Mucosa of stomach (tissue), 1 donor: Measurements from ENCODE around the gene MYO5C.

Experiments used
- H3K27me3 ChIP-seq: one replicate; pipeline ENCODE4 v1.7.0; 2013; ENCODE audit warnings: mild to moderate bottlenecking, low read length; ENCODE audit not compliant: control insufficient read depth, insufficient read depth
- H3K36me3 ChIP-seq: one replicate; pipeline ENCODE4 v1.7.0; 2013; ENCODE audit warnings: low read length; ENCODE audit not compliant: control insufficient read depth, insufficient read depth
- H3K4me1 ChIP-seq: one replicate; pipeline ENCODE4 v1.7.0; 2013; ENCODE audit warnings: mild to moderate bottlenecking, low read length; ENCODE audit not compliant: control insufficient read depth, insufficient read depth
- H3K4me3 ChIP-seq: one replicate; pipeline ENCODE4 v1.7.0; 2013; ENCODE audit warnings: low read length
- H3K9ac ChIP-seq: one replicate; pipeline ENCODE4 v1.7.0; 2013; ENCODE audit warnings: mild to moderate bottlenecking, low read length, moderate library complexity
- H3K9me3 ChIP-seq: one replicate; pipeline ENCODE4 v1.7.0; 2013; ENCODE audit warnings: mild to moderate bottlenecking, low read length, moderate library complexity; ENCODE audit not compliant: control insufficient read depth
- donor health status: Pancreatic carcinoma.

MYO5C gene

GRCh38 chr15:52186651-52187486 is 108.7 kb downstream of the MYO5C start:
- no peaks in the 10 kb centered on the region for H3K9me3 ChIP-seq
- H3K4me3 ChIP-seq, result no peak overlapping the region
- peaks cover 9% of the 10 kb centered on the region for H3K4me1 ChIP-seq
- H3K9ac ChIP-seq, result no peak overlapping the region
- no peaks in the 10 kb centered on the region for H3K36me3 ChIP-seq
- no peaks in the 10 kb centered on the region for H3K27me3 ChIP-seq

- Histone ChIP-seq H3K4me1 (peaks cover 13% of the 10 kb centered on the region), H3K9ac (no peak overlapping the region), H3K36me3 (no peaks in the 10 kb centered on the region), H3K4me3 (no peak overlapping the region), H3K27me3 (peaks cover 6% of the 10 kb centered on the region), H3K9me3 (no peaks in the 10 kb centered on the region)
Observed at GRCh38 chr15:52185151-52185561, 110.4 kb downstream of the MYO5C start.

- H3K27me3 ChIP-seq, result peaks cover 6% of the 10 kb centered on the region
- no peaks in the 10 kb centered on the region for H3K9me3 ChIP-seq
- no peak overlapping the region for H3K9ac ChIP-seq
- no peak overlapping the region for H3K4me3 ChIP-seq
- H3K36me3 ChIP-seq, result no peaks in the 10 kb centered on the region
- H3K4me1 ChIP-seq, result peaks cover 13% of the 10 kb centered on the region
Observed at GRCh38 chr15:52184721-52185120, 110.9 kb downstream of the MYO5C start.

- no peaks in the 10 kb centered on the region for H3K9me3 ChIP-seq
- peaks cover 18% of the 10 kb centered on the region for H3K4me1 ChIP-seq
- peaks cover 10% of the 10 kb centered on the region for H3K27me3 ChIP-seq
- no peak overlapping the region for H3K4me3 ChIP-seq
- H3K9ac ChIP-seq, result no peak overlapping the region
- no peaks in the 10 kb centered on the region for H3K36me3 ChIP-seq
Observed at GRCh38 chr15:52183562-52184173, 111.9 kb downstream of the MYO5C start.

- Histone ChIP-seq H3K9ac (no peak overlapping the region), H3K9me3 (no peaks in the 10 kb centered on the region), H3K27me3 (peaks cover 12% of the 10 kb centered on the region), H3K4me1 (peaks cover 19% of the 10 kb centered on the region), H3K4me3 (no peak overlapping the region), H3K36me3 (no peaks in the 10 kb centered on the region)
Observed at GRCh38 chr15:52181938-52182780, 113.4 kb downstream of the MYO5C start.

- Histone ChIP-seq H3K4me3 (no peak overlapping the region), H3K36me3 (no peaks in the 10 kb centered on the region), H3K9ac (peak overlapping the region; percentile 83), H3K27me3 (peaks cover 12% of the 10 kb centered on the region), H3K4me1 (peaks cover 19% of the 10 kb centered on the region), H3K9me3 (no peaks in the 10 kb centered on the region)
Observed at GRCh38 chr15:52180851-52181450, 114.7 kb downstream of the MYO5C start.

- Histone ChIP-seq H3K9ac (peak overlapping the region; percentile 83), H3K36me3 (no peaks in the 10 kb centered on the region), H3K9me3 (no peaks in the 10 kb centered on the region), H3K27me3 (peaks cover 12% of the 10 kb centered on the region), H3K4me3 (peak overlapping the region; percentile 58), H3K4me1 (peaks cover 19% of the 10 kb centered on the region)
Observed at GRCh38 chr15:52180196-52180835, 115.3 kb downstream of the MYO5C start.

GRCh38 chr15:52179278-52180195 is 116.1 kb downstream of the MYO5C start:
- Histone ChIP-seq H3K36me3 (no peaks in the 10 kb centered on the region), H3K9ac (peak overlapping the region; percentile 83), H3K4me1 (peaks cover 11% of the 10 kb centered on the region), H3K4me3 (peak overlapping the region; percentile 58), H3K27me3 (peaks cover 12% of the 10 kb centered on the region), H3K9me3 (no peaks in the 10 kb centered on the region)

GRCh38 chr15:52178765-52179164 is 116.8 kb downstream of the MYO5C start:
- Histone ChIP-seq H3K9ac (peak overlapping the region; percentile 83), H3K27me3 (peaks cover 12% of the 10 kb centered on the region), H3K4me1 (peaks cover 10% of the 10 kb centered on the region), H3K4me3 (peak overlapping the region; percentile 17), H3K36me3 (no peaks in the 10 kb centered on the region), H3K9me3 (no peaks in the 10 kb centered on the region)

- H3K27me3 ChIP-seq, result no peaks in the 10 kb centered on the region
- H3K4me3 ChIP-seq, result no peak overlapping the region
- no peaks in the 10 kb centered on the region for H3K4me1 ChIP-seq
- no peaks in the 10 kb centered on the region for H3K9me3 ChIP-seq
- no peak overlapping the region for H3K9ac ChIP-seq
- H3K36me3 ChIP-seq, result no peaks in the 10 kb centered on the region
Observed at GRCh38 chr15:52172869-52173268, 122.7 kb downstream of the MYO5C start.
